Hepatocyte (in vitro differentiated cells): Measurements from ENCODE around the gene ARID3A. TPM values are rescaled to one million over a fixed set of nuclear protein-coding genes. Genes with fewer than 3 reads are reported as not detected.
"Not testable (repeated sequence)": the region's sequence is repeated elsewhere in the genome, so short reads cannot be mapped to it uniquely, and the experiment has no call there.

Experiments
- DNase-seq: peaks from one replicate; pipeline ENCODE4 v3.0.0-alpha.2; 2016; ENCODE audit warnings: low spot score
- H2AFZ ChIP-seq: fragments of 200-600 bp; sonication (generic); 2 replicates; pipeline ENCODE4 v1.6.0; 2016; ENCODE audit warnings: antibody characterized with exemption, mild to moderate bottlenecking
- H3K27ac ChIP-seq: fragments of 200-600 bp; sonication (generic); 2 replicates; pipeline ENCODE4 v1.5.1; 2016; ENCODE audit warnings: mild to moderate bottlenecking
- H3K27me3 ChIP-seq: fragments of 200-600 bp; sonication (generic); 2 replicates; pipeline ENCODE4 v1.6.1; 2016
- H3K36me3 ChIP-seq: fragments of 200-600 bp; sonication (generic); replicated peaks from 2 replicates; pipeline ENCODE4 v1.5.1; 2016; ENCODE audit warnings: low read depth; ENCODE audit not compliant: insufficient read depth
- H3K4me1 ChIP-seq: fragments of 200-600 bp; sonication (generic); 2 replicates; pipeline ENCODE4 v1.5.1; 2016; ENCODE audit warnings: mild to moderate bottlenecking, moderate library complexity; ENCODE audit not compliant: insufficient read depth
- H3K4me2 ChIP-seq: fragments of 200-600 bp; sonication (generic); 2 replicates; pipeline ENCODE4 v1.6.0; 2016
- H3K4me3 ChIP-seq: fragments of 200-600 bp; sonication (generic); 2 replicates; pipeline ENCODE4 v1.5.1; 2016; ENCODE audit warnings: mild to moderate bottlenecking
- H3K79me2 ChIP-seq: fragments of 200-600 bp; sonication (generic); 2 replicates; pipeline ENCODE4 v1.6.0; 2017; ENCODE audit warnings: mild to moderate bottlenecking
- H3K9me2 ChIP-seq: fragments of 200-600 bp; sonication (generic); replicated peaks from 2 replicates; pipeline ENCODE4 v1.6.0; 2017; ENCODE audit warnings: mild to moderate bottlenecking; ENCODE audit not compliant: insufficient read depth
- H3K9me3 ChIP-seq: fragments of 200-600 bp; sonication (generic); 2 replicates; pipeline ENCODE4 v1.5.1; 2016; ENCODE audit warnings: low read depth, mild to moderate bottlenecking
- H4K20me1 ChIP-seq: fragments of 200-600 bp; sonication (generic); 2 replicates; pipeline ENCODE4 v1.6.0; 2016; ENCODE audit warnings: mild to moderate bottlenecking; ENCODE audit not compliant: insufficient read depth, poor library complexity, severe bottlenecking
- EZH2 ChIP-seq: fragments of 200-600 bp; sonication (generic); IDR thresholded peaks from 2 replicates; pipeline ENCODE4 v1.6.1; 2016; ENCODE audit warnings: antibody characterized with exemption, mild to moderate bottlenecking, borderline replicate concordance
- EZH2phosphoT487 ChIP-seq: fragments of 200-600 bp; sonication (generic); IDR thresholded peaks from one replicate; pipeline ENCODE4 v1.6.1; 2018; ENCODE audit warnings: antibody characterized with exemption, mild to moderate bottlenecking, low read depth, moderate library complexity; ENCODE audit not compliant: unreplicated experiment, severe bottlenecking
- WGBS: methylation state at CpG from one replicate; pipeline ENCODE4 v1.1.6; 2016; ENCODE audit warnings: low lambda C conversion rate; ENCODE audit errors: missing lambda C conversion rate; 5-methylcytosine and 5-hydroxymethylcytosine counted together
- polyA plus RNA-seq: library from polyadenylated mRNA; unstranded; fragments of >200 nt; fragmentation: Nextera tagmentation; extraction: Ambion mirVana; gene quantifications from 2 replicates; pipeline ENCODE4 v1.2.1, GENCODE V29; 2016
- total RNA-seq: library from RNA; depleted of rRNA; stranded (reverse); fragments of >200 nt; gene quantifications from 2 replicates; pipeline ENCODE4 v1.2.3, GENCODE V29; 2014
- TF ChIP-seq, protein P1 (sequence below): fragments of 200-600 bp; sonication (generic); IDR thresholded peaks from 2 replicates; pipeline ENCODE4 v1.5.1; 2016; ENCODE audit warnings: antibody characterized with exemption, mild to moderate bottlenecking; ENCODE audit not compliant: poor library complexity

The ARID3A gene, protein sequence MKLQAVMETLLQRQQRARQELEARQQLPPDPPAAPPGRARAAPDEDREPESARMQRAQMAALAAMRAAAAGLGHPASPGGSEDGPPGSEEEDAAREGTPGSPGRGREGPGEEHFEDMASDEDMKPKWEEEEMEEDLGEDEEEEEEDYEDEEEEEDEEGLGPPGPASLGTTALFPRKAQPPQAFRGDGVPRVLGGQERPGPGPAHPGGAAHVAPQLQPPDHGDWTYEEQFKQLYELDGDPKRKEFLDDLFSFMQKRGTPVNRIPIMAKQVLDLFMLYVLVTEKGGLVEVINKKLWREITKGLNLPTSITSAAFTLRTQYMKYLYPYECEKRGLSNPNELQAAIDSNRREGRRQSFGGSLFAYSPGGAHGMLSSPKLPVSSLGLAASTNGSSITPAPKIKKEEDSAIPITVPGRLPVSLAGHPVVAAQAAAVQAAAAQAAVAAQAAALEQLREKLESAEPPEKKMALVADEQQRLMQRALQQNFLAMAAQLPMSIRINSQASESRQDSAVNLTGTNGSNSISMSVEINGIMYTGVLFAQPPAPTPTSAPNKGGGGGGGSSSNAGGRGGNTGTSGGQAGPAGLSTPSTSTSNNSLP
- 95.9 and 122 TPM in 2 replicates for total RNA-seq
- polyA plus RNA-seq = 180 and 203 TPM in 2 replicates

DNA sequence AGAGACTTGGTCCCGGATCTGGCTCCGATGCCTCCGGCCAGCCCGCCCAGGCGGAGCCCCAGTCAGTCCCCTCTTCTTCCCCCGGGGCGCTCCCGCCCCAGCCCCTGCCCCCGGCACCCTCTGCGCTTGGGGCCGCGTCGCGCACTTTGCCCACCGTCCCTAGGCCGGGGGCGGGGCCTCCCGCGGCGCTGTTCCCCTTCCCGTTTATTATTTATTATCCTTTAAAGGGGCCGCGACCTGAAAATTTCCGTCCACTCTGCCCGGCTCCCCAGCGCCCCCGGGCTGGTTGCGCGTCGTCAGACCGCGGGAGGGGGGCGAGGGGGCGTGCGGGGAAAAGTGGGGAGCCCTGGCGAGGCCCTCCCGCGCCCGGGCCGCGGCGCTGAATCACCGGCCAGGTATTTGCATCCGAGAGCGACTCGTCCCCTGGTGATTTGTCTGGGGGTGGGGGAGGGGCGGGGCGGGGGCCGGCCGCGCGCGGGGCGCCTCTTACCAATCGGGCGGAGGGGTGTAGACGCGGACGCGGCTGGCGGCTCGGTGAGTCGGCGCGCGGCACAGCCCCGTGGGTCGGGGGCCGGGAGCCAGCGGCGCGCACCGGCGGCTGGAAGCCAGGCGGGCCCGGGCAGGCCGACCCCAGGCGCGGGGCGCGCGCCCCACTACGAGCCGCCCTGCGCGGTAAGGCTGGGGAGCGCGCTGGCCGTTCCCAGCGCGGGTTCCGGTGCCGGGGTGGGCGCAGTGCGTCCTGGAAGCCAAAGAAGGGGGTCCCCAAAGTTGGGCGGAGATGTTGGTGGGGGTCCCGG is at the start of gene ARID3A:
Gene ARID3A, plus strand, starts transcription at position 510 of the 797 bp plus-strand sequence. CDS start 3,494 bp downstream, outside the sequence.
- WGBS = 0% methylated on average over 45 of the region's 97 CpGs
- Histone ChIP-seq H3K36me3 (no peaks in the 10 kb centered on the region), H4K20me1 (peaks cover 26% of the 10 kb centered on the region), H3K4me2 (peak within 1 kb of the TSS; percentile 98), H3K27me3 (peaks cover 1% of the 10 kb centered on the region), H3K9me3 (no peaks in the 10 kb centered on the region), H2AFZ (peak within 1 kb of the TSS; percentile 64), H3K27ac (peak within 1 kb of the TSS; percentile 96), H3K4me1 (peaks cover 11% of the 10 kb centered on the region), H3K9me2 (no peaks in the 10 kb centered on the region), H3K4me3 (peak within 1 kb of the TSS; percentile 70), H3K79me2 (peaks cover 62% of the 10 kb centered on the region)
- peak; percentile 94 for DNase-seq
- TF ChIP-seq EZH2phosphoT487 (no peak), EZH2 (no peak)
- TF ChIP-seq, protein P1, sequence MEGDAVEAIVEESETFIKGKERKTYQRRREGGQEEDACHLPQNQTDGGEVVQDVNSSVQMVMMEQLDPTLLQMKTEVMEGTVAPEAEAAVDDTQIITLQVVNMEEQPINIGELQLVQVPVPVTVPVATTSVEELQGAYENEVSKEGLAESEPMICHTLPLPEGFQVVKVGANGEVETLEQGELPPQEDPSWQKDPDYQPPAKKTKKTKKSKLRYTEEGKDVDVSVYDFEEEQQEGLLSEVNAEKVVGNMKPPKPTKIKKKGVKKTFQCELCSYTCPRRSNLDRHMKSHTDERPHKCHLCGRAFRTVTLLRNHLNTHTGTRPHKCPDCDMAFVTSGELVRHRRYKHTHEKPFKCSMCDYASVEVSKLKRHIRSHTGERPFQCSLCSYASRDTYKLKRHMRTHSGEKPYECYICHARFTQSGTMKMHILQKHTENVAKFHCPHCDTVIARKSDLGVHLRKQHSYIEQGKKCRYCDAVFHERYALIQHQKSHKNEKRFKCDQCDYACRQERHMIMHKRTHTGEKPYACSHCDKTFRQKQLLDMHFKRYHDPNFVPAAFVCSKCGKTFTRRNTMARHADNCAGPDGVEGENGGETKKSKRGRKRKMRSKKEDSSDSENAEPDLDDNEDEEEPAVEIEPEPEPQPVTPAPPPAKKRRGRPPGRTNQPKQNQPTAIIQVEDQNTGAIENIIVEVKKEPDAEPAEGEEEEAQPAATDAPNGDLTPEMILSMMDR = no peak

DNA sequence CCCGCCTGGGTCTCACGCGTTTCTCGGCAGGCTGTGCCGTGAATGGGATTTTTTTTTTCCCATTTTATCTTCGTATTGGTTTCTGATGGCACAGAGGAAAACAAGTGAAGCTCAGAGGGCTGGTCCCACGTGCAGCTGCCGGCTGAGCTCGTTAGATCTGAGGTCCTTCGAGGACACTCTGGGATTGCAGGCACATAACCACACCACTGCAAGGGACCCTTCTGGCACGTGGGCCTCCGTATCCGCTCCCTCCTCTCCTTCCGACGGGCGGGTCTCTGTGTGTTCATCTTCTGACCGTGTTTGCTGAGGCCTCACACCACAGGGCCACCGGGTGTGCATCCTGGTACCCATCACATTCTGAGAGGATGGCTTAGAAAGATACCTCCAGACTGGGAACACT is 49.7 kb upstream of the ARID3A start:
- H3K36me3 ChIP-seq = no peaks in the 10 kb centered on the region
- H3K79me2 ChIP-seq = no peaks in the 10 kb centered on the region
- H3K4me2 ChIP-seq = no peak overlapping the region
- H2AFZ ChIP-seq = no peak overlapping the region
- no peaks in the 10 kb centered on the region for H3K9me3 ChIP-seq
- H3K27me3 ChIP-seq = no peaks in the 10 kb centered on the region
- WGBS = 86% methylated on average over 18 of the region's 18 CpGs
- H3K27ac ChIP-seq = no peak overlapping the region
- DNase-seq = no peak
- H3K9me2 ChIP-seq = no peaks in the 10 kb centered on the region
- H4K20me1 ChIP-seq = no peaks in the 10 kb centered on the region
- H3K4me3 ChIP-seq = no peak overlapping the region
- no peaks in the 10 kb centered on the region for H3K4me1 ChIP-seq
- TF ChIP-seq, protein P1 = no peak
- TF ChIP-seq EZH2 = no peak
- no peak for TF ChIP-seq EZH2phosphoT487

DNA sequence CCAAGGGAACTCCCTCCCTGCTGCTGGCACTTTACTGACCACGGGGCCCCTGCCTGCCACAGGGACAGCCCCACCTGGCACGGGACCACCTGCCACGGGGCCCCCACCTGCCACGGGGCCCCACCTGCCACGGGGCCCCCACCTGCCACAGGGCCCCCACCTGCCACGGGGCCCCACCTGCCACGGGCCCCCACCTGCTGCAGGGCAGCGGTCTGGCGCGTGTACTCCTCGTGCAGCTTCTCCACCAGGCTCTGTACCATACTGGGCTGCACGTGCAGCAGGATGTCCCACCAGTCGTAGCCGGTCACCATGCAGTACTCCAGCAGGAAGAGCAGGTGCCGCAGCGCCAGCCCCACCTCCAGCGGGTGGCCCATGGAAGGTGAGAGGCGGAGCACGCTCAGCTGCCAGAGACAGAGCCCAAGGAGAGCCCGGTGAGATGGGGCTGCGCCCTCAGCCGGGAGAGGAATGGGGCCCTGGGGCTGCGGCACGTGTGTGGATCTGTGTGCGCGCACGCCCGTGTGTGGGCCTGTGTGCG is 49.0 kb upstream of the ARID3A start:
- Histone ChIP-seq H3K9me3 (no peaks in the 10 kb centered on the region), H3K27ac (no peak overlapping the region), H3K9me2 (no peaks in the 10 kb centered on the region), H3K4me1 (no peaks in the 10 kb centered on the region), H4K20me1 (no peaks in the 10 kb centered on the region), H3K36me3 (no peaks in the 10 kb centered on the region), H3K79me2 (no peaks in the 10 kb centered on the region), H3K27me3 (no peaks in the 10 kb centered on the region), H2AFZ (no peak overlapping the region), H3K4me3 (no peak overlapping the region), H3K4me2 (no peak overlapping the region)
- WGBS = 93% methylated on average over 24 of the region's 29 CpGs
- TF ChIP-seq EZH2 = no peak
- TF ChIP-seq EZH2phosphoT487 = no peak
- TF ChIP-seq, protein P1 = no peak
- no peak for DNase-seq

DNA sequence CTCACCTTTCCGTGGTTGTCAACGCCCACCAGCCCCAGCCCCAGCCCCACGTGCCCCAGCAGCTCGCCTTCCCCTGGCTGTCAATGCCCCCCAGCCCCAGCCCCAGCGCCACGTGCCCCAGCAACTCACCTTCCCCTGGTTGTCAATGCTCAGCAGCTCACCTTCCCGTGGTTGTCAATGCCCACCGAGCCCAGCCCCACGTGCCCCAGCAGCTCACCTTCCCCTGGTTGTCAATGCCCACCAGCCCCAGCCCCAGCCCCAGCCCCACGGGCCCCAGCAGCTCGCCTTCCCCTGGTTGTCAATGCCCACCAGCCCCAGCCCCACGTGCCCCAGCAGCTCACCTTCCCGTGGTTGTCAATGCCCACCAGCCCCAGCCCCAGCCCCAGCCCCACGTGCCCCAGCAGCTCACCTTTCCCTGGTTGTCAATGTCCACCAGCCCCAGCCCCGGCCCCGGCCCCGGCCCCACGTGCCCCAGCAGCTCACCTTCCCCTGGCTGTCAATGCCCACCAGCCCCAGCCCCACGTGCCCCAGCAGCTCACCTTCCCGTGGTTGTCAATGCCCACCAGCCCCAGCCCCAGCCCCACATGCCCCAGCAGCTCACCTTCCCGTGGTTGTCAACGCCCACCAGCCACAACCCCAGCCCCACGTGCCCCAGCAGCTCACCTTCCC is 47.7 kb upstream of the ARID3A start:
- WGBS = no CpG with 5 or more reads among the region's 23 CpGs
- not testable (repeated sequence) for H3K79me2 ChIP-seq

More for the DNA sequence above, 47.7 kb upstream of the ARID3A start:
- not testable (repeated sequence) for H4K20me1 ChIP-seq, H3K27ac ChIP-seq, H3K4me1 ChIP-seq, H2AFZ ChIP-seq, H3K36me3 ChIP-seq, H3K27me3 ChIP-seq, DNase-seq, H3K4me3 ChIP-seq, H3K9me3 ChIP-seq, H3K9me2 ChIP-seq, H3K4me2 ChIP-seq
